H4 (cell line): ENCODE measurements around the gene CD209. TPM values are rescaled to one million over a fixed set of nuclear protein-coding genes. Genes with fewer than 3 reads are reported as not detected.

Experiments used
- DNase-seq: peaks from one replicate; pipeline ENCODE4 v3.0.0-alpha.2; 2015; ENCODE audit warnings: low spot score
- total RNA-seq: library from RNA; depleted of rRNA; stranded (reverse); fragments of >200 nt; shearing (Covaris generic); gene quantifications from 2 replicates; pipeline ENCODE4 v1.2.3, GENCODE V29; 2014

The CD209 gene
- total RNA-seq, 1 experiment from 2014 or later: 0.10 TPM

GRCh38 chr19:7706188-7706954 lies 41.0 kb downstream of the CD209 start:
- no peak for DNase-seq

GRCh38 chr19:7705387-7706187 lies 41.7 kb downstream of the CD209 start:
- no peak for DNase-seq

GRCh38 chr19:7704280-7705060 lies 42.9 kb downstream of the CD209 start:
- DNase-seq: no peak

GRCh38 chr19:7703332-7703731 lies 44.0 kb downstream of the CD209 start:
- DNase-seq: no peak

GRCh38 chr19:7701654-7702457 lies 45.5 kb downstream of the CD209 start, which contains the start of gene FCER2:
Gene FCER2, minus strand, starts transcription at chr19:7702131. Its CDS starts 2,371 bp downstream, at chr19:7699760.
- no peak for DNase-seq

- no peak for DNase-seq
Measured at GRCh38 chr19:7701049-7701653, 46.2 kb downstream of the CD209 start.

- no peak for DNase-seq
Measured at GRCh38 chr19:7699417-7700401, 47.6 kb downstream of the CD209 start.

GRCh38 chr19:7699003-7699402 lies 48.3 kb downstream of the CD209 start:
- DNase-seq: no peak

GRCh38 chr19:7698583-7698982 lies 48.8 kb downstream of the CD209 start:
- DNase-seq: no peak

GRCh38 chr19:7697721-7698287 lies 49.5 kb downstream of the CD209 start:
- no peak for DNase-seq

- no peak for DNase-seq
Measured at GRCh38 chr19:7694499-7694898, 52.8 kb downstream of the CD209 start.

GRCh38 chr19:7692417-7693088 lies 54.8 kb downstream of the CD209 start:
- DNase-seq: no peak

GRCh38 chr19:7691497-7691896 lies 55.8 kb downstream of the CD209 start:
- no peak for DNase-seq

GRCh38 chr19:7690779-7691258 lies 56.5 kb downstream of the CD209 start:
- DNase-seq: no peak
